Omental fat pad (tissue), 4 donors: Measurements from ENCODE around the gene KIRREL3. TPM values are rescaled to one million over a fixed set of nuclear protein-coding genes. Genes with fewer than 3 reads are reported as not detected.

Source experiments
- ATAC-seq: fragments of 150-250 bp; one replicate; pipeline ENCODE4 v1.9.1; 2016; ENCODE audit warnings: mild to moderate bottlenecking, moderate library complexity; ENCODE audit not compliant: low FRiP score
- DNase-seq: peaks from one replicate; pipeline ENCODE4 v3.0.0-alpha.2; 2019; ENCODE audit warnings: low spot score
- total RNA-seq, 4 donors: library from RNA; depleted of rRNA; stranded (reverse); fragments of >200 nt; gene quantifications; one replicate each; pipeline ENCODE4 v1.1.0, GENCODE V29; 2016
- TF ChIP-seq, protein P1 (sequence below), 3 donors: fragments of 450-650 bp; IDR thresholded peaks; one replicate each; pipeline ENCODE4 v1.5.1; 2016 to 2017; ENCODE audit warnings: antibody characterized with exemption in 3 of 3, mild to moderate bottlenecking in 3 of 3, moderate library complexity in 2 of 3

KIRREL3 gene
- total RNA-seq, 4 donors from 2014 or later: 0.09 to 0.60 TPM; not detected in 2

DNA sequence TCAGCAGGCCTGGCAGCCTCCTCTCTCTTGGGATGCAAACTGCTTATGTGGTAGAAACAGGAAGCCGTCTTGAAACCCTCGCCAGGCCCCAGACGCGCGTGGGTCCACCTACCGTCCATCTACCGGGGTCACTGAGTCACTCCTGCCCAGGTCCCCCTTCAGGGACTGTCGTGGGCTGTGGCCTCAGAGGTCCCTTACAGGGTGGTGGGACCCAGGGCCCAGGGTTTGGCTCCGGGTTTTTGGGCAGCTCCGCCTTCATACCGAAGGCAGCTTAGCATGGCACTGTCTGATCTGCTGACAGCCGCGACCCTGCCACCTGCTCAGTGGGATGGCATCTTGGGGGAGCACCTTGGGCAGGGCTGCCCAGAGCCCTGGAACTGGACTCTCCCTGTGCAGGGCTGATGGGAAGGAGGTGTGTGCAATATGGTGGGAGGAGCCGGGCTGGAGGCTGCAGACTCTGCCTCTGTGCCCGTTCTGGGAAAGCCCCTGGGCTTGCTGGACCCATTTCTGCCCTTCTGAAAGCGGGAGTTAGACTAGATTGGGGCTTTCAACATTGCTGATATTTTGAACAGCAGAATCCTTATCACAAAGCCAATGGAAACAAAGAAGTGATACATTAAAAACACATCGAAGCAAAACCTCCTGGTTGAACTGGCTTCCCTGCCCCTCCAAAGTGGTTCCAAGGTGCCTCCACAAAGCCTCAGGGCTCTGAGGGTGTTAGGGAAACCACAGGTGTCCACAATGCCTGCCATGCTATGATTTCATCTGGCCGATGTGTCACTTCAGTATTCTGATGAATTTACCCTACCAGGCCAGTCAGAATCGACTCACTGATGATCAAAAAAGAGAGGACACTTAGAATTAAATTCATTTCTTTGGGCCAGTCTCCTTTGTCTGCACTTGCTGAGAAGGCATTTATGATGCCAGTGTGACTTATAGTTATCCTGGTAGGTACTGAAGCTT is 316.5 kb downstream of the KIRREL3 start:
- ATAC-seq (no peak), DNase-seq (no peak)
- TF ChIP-seq, protein P1, sequence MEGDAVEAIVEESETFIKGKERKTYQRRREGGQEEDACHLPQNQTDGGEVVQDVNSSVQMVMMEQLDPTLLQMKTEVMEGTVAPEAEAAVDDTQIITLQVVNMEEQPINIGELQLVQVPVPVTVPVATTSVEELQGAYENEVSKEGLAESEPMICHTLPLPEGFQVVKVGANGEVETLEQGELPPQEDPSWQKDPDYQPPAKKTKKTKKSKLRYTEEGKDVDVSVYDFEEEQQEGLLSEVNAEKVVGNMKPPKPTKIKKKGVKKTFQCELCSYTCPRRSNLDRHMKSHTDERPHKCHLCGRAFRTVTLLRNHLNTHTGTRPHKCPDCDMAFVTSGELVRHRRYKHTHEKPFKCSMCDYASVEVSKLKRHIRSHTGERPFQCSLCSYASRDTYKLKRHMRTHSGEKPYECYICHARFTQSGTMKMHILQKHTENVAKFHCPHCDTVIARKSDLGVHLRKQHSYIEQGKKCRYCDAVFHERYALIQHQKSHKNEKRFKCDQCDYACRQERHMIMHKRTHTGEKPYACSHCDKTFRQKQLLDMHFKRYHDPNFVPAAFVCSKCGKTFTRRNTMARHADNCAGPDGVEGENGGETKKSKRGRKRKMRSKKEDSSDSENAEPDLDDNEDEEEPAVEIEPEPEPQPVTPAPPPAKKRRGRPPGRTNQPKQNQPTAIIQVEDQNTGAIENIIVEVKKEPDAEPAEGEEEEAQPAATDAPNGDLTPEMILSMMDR (IDR thresholded peaks at IDR 0.05): no peak

DNA sequence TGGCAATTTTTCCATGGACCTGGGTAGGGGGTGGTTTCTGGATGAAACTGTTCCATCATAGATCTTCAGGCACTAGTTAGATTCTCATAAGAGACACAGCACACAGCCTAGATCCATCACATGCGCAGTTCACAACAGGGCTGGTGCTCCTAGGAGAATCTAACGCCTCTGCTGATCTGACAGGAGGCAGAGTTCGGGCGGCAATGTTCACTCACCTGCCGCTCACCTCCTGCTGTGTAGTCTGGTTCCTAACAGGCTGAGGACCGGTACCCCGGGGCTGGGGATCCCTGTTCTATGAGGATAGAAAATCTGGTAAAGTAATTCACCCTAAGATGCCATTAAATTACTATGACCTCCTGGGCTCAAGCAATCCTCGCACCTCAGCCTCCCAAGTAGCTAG is 318.0 kb downstream of the KIRREL3 start:
- TF ChIP-seq, protein P1 (IDR thresholded peaks at IDR 0.05): no peak
- DNase-seq (no peak), ATAC-seq (no peak)

DNA sequence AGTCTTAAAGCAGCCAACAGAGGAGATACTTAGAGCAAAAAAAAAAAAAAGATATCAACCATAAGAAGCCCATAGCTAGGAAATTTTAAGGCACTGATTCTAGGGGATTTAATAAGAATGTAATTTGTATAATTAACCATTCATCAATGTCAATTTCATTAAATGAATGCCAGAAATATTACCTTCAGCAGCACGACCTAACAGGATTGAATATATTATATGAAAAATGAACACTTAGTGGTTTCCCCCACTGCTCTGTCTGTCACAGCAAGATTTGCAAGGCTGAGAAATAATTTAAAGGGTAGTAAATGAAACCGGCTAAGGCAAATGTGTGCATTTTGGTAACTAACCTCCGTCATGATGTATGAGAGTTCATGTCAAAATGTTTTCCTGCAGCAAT is 319.9 kb downstream of the KIRREL3 start:
- DNase-seq: no peak
- TF ChIP-seq, protein P1 (IDR thresholded peaks at IDR 0.05): no peak

DNA sequence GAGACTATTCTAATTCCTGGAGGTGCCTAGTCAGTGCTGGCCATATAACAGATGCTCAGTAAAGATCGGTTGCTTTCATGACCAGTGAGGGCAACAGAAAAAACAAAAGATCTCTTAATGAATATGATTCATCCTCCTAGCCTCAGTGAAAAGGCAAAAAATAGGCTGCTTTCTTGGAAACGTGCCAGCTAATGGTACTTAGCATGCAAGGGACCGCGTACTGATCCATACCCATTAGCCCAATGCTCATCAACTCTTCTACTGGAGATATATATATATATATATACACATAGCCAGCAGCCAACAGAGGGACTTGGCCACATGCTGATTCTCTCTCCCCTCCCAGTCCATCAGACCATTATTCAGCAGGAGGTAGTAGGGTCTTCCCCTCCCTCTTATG is 320.4 kb downstream of the KIRREL3 start:
- DNase-seq: no peak
- no peak for ATAC-seq
- TF ChIP-seq, protein P1 (IDR thresholded peaks at IDR 0.05): no peak

More for the DNA sequence above, 319.9 kb downstream of the KIRREL3 start:
- ATAC-seq: no peak

DNA sequence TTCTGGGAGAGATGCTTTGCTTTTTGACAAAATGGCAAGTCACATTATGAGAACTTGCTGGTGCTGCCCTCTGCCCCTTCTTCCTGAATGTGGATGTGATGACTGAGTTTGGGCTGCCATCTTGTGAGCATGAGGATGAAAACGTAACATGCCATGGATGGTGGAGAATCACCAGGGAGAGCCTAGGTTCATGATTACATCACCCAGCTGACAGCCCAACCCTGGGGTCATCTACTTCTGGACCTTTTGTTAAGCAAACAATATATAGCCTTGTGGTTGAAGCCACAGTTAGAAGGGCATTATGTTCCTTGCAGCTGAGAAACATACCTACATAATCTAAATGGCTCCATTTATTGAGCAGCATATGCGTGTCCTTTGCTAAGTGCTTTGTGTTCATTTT is 321.5 kb downstream of the KIRREL3 start:
- TF ChIP-seq, protein P1 (IDR thresholded peaks at IDR 0.05): no peak
- no peak for DNase-seq
- no peak for ATAC-seq

DNA sequence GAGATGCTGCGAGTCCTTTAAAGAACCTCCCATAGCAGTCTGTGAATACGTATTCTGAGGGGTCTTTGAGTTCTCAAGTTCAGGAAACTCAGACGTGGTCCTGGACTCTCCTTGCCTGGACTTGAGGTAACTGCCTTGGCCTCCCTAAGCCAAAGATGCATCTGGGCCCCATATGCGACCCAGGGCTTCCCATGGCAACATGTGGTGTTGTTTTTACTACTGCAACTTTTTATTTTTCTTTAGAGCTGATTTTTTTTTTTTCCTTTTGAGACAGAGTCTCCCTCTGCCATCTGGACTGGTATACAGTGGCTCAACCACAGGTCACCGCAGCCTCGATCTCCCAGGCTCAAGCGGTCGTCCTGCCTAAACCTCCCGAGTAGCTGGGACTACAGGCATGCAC is 324.0 kb downstream of the KIRREL3 start:
- DNase-seq (no peak), ATAC-seq (no peak)
- TF ChIP-seq, protein P1 (IDR thresholded peaks at IDR 0.05): no peak

DNA sequence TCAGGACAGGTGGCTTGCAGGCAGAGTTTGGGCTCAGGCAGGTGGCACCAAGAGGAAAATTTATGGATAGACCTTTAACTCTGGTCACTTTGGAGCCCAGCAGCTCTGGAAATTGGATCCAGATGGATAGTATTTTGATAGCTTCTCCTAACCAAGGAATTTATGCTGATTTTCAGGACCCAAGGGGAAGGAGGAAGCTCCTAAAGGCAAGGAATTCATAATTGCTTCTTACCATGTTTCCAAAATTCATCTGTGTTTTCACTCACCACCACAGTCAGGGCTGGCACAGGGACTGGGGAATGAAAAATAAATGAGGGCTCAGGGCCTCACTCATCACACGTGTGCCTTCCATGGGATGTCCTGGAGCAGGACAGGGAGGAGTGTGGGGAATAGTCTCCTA is 327.3 kb downstream of the KIRREL3 start:
- DNase-seq (no peak), ATAC-seq (no peak)
- TF ChIP-seq, protein P1 (IDR thresholded peaks at IDR 0.05): no peak
